IPS-NIHi7 (cell line): Measurements from ENCODE around the gene WDR73.

Source experiments
- DNase-seq: peaks from one replicate; pipeline ENCODE4 v3.0.0; 2012; ENCODE audit warnings: mixed read lengths; ENCODE audit errors: extremely low spot score

Gene WDR73

GRCh38 chr15:84611631-84612030, 42.5 kb downstream of the WDR73 start:
- no peak for DNase-seq

GRCh38 chr15:84609818-84610525, 44.1 kb downstream of the WDR73 start:
- DNase-seq: no peak

GRCh38 chr15:84608707-84609284, 45.3 kb downstream of the WDR73 start:
- DNase-seq: no peak

GRCh38 chr15:84606653-84607120, 47.4 kb downstream of the WDR73 start:
- no peak for DNase-seq

GRCh38 chr15:84605554-84605882, 48.6 kb downstream of the WDR73 start:
- DNase-seq: no peak

- DNase-seq: no peak
Observed at GRCh38 chr15:84604826-84605553, 49.1 kb downstream of the WDR73 start.

GRCh38 chr15:84603630-84604379, 50.3 kb downstream of the WDR73 start:
- peak; percentile 27 for DNase-seq

- DNase-seq: no peak
Observed at GRCh38 chr15:84601555-84601838, 52.6 kb downstream of the WDR73 start.

GRCh38 chr15:84600687-84601554, 53.2 kb downstream of the WDR73 start, which contains the start of gene ZSCAN2:
Gene ZSCAN2 (plus strand): TSS chr15:84601009. CDS start chr15:84603928, 2,919 bp downstream.
- DNase-seq: peak; percentile 97

- DNase-seq: peak; percentile 60
Observed at GRCh38 chr15:84600331-84600686, 53.8 kb downstream of the WDR73 start.

- no peak for DNase-seq
Observed at GRCh38 chr15:84599906-84600305, 54.2 kb downstream of the WDR73 start.

GRCh38 chr15:84598993-84599392, 55.1 kb downstream of the WDR73 start:
- peak; percentile 73 for DNase-seq

- DNase-seq: no peak
Observed at GRCh38 chr15:84598250-84598649, 55.8 kb downstream of the WDR73 start.

GRCh38 chr15:84597296-84597695, 56.8 kb downstream of the WDR73 start:
- DNase-seq: no peak

GRCh38 chr15:84595660-84596059, 58.4 kb downstream of the WDR73 start:
- DNase-seq: no peak

- no peak for DNase-seq
Observed at GRCh38 chr15:84594617-84595290, 59.3 kb downstream of the WDR73 start.

GRCh38 chr15:84591815-84592214, 62.3 kb downstream of the WDR73 start:
- DNase-seq: no peak

GRCh38 chr15:84590406-84590805, 63.7 kb downstream of the WDR73 start:
- DNase-seq: no peak
